Tibial nerve (tissue), 4 donors: ENCODE measurements around the gene UCHL5.

Experiments used
- CTCF ChIP-seq, 5 experiments: fragments of 200-600 bp in 3 of 5; fragments of 450-650 bp in 2 of 5; sonication (generic) in 3 of 5; IDR thresholded peaks; one replicate each; pipeline ENCODE4 v1.5.1; 2016 to 2019; ENCODE audit warnings: antibody characterized with exemption in 5 of 5, mild to moderate bottlenecking in 3 of 5, moderate library complexity in 2 of 5
- EP300 ChIP-seq, 2 donors: sonication (generic); formaldehyde crosslinking; IDR thresholded peaks; one replicate each; pipeline ENCODE4 v1.6.1; 2017; ENCODE audit warnings: antibody characterized with exemption in 2 of 2, mild to moderate bottlenecking in 1 of 2
- POLR2A ChIP-seq, 2 donors: fragments of 450-650 bp; IDR thresholded peaks; one replicate each; pipeline ENCODE4 v1.6.1; 2017; ENCODE audit warnings: antibody characterized with exemption in 2 of 2, mild to moderate bottlenecking in 2 of 2, moderate library complexity in 2 of 2

GRCh38 chr1:192977089-192977706 is 82.0 kb downstream of the UCHL5 start:
- no peak for TF ChIP-seq EP300 (IDR thresholded peaks at IDR 0.05)
- no peak for TF ChIP-seq CTCF (IDR thresholded peaks at IDR 0.05)
- TF ChIP-seq POLR2A (IDR thresholded peaks at IDR 0.05): no peak
